GM21717 (cell line): ENCODE measurements around the gene TAF4.
"Not testable (repeated sequence)": the region's sequence is repeated elsewhere in the genome, so short reads cannot be mapped to it uniquely, and the experiment has no call there.

ENCODE experiments used
- ATAC-seq: cut with Tn5 transposase; IDR thresholded peaks from one replicate; pipeline ENCODE4 v1.9.1; 2021; ENCODE audit warnings: mild to moderate bottlenecking, moderate library complexity; ENCODE audit not compliant: unreplicated experiment

The TAF4 gene

DNA sequence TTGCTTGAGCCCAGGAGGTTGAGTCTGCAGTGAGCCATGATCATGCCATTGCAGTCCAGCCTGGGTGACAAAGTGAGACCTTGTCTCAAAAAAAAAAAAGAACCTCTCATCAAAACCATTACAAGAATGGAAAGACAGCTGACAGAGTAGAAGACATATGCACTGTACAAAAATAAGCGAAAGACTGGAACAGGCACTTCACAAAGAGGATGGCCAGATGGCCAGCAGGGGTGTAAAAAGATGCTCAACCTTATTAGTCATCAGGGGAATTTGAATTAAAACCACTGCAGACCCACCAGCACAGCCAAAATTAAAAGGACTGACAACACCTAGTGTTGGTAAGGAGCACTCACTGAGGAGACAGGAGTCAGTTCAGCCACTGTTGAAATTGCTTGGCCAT lies 13.5 kb upstream of the TAF4 start:
- no peak for ATAC-seq

DNA sequence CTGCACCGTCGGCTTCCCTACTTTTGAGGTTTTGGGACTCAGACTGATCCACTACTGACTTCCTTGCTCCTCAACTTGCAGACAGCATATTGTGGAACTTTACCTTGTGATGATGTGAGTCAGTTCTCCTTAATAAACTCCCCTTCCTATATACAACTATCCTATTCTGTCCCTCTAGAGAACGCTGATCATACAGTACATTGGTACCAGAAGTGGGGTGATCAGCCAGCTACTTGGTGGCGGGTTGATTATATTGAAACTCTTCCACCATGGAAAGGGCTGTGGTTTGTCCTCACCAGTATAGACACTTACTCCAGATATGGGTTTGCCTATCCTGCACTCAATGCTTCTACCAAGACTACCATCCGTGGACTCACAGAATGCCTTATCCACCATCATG lies 7.6 kb upstream of the TAF4 start:
- ATAC-seq: no peak

DNA sequence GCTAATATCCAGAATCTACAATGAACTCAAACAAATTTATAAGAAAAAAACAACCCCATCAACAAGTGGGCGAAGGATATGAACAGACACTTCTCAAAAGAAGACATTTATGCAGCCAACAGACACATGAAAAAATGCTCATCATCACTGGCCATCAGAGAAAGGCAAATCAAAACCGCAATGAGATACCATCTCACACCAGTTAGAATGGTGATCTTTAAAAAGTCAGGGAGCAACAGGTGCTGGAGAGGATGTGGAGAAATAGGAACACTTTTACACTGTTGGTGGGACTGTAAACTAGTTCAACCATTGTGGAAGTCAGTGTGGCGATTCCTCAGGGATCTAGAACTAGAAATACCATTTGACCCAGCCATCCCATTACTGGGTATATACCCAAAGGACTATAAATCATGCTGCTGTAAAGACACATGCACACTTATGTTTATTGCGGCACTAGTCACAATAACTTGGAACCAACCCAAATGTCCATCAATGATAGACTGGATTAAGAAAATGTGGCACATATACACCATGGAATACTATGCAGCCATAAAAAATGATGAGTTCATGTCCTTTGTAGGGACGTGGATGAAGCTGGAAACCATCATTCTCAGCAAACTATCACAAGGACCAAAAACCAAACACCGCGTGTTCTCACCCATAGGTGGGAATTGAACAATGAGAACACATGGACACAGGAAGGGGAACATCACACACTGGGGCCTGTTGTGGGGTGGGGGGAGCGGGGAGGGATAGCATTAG lies 6.2 kb upstream of the TAF4 start:
- ATAC-seq: not testable (repeated sequence)

DNA sequence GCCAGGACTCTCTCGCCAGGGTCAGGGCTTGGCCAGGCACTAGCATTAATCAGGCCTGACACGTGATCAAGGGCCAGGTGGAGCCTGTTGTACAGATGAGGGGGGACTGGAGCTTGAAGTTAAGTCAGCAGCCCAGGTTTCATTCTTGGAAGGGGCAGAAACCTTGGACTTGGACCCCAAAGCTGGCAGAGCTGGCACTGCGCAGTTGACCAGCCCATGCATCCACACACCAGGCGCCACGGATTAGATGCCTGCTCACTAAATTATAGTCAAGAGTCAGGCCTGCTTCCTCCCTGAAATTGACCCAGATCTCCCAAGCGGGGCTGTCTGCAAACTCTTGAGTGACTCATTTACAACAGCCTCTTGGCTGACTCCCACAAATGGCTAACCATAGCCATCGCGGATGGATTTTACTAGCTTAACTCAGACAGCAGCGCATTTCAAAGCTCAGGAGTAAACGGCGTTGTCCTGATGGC lies 4.1 kb upstream of the TAF4 start:
- ATAC-seq: no peak

DNA sequence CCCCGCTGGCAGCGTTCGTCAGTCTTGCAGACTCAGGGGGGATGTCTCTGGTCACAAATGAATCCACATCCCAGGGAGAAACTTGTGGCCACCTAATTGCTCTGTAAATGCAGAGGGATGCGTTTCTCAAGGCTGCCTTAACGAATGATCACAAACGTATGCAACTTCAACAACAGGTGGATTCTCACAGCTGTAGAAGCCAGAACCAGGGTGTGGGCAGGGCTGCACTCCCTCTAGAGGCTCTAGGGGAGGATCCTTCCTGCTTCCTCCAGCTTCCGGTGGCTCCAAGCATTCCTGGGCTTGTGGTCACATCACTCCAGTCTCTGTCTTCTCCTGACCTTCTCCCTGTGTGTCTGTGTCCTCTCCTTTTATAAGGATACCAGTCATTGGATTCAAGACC lies 3.3 kb upstream of the TAF4 start:
- ATAC-seq: no peak

GRCh38 chr20:62067547-62068260 lies 2.0 kb upstream of the TAF4 start:
- ATAC-seq: no peak

DNA sequence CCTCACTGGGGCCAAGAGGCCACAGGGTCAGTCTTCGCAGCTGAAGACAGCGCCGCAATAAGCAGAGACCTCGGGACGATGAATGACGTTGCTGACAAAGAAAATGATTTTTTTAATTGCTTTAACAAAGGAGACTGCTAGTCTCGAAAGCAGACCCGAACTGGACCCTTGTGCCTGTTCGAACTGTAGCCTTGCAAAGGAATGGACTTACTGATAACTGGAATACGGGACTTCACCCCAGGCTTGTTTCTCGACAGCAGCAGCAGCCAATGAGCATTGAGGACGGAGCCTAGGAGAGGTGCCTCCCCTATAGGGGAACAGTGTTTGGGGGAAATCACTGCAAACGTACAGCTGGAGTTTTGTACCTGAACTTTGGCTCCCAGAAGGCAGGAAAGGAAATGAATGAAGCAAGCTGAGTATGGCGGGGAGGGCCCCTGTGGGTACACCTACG lies 1.3 kb upstream of the TAF4 start:
- ATAC-seq: no peak

GRCh38 chr20:62066339-62066982 lies 780 bp upstream of the TAF4 start:
- peak; percentile 25 for ATAC-seq

- peak; percentile 16 for ATAC-seq
Measured at GRCh38 chr20:62064770-62065673, 659 bp downstream of the TAF4 start.

DNA sequence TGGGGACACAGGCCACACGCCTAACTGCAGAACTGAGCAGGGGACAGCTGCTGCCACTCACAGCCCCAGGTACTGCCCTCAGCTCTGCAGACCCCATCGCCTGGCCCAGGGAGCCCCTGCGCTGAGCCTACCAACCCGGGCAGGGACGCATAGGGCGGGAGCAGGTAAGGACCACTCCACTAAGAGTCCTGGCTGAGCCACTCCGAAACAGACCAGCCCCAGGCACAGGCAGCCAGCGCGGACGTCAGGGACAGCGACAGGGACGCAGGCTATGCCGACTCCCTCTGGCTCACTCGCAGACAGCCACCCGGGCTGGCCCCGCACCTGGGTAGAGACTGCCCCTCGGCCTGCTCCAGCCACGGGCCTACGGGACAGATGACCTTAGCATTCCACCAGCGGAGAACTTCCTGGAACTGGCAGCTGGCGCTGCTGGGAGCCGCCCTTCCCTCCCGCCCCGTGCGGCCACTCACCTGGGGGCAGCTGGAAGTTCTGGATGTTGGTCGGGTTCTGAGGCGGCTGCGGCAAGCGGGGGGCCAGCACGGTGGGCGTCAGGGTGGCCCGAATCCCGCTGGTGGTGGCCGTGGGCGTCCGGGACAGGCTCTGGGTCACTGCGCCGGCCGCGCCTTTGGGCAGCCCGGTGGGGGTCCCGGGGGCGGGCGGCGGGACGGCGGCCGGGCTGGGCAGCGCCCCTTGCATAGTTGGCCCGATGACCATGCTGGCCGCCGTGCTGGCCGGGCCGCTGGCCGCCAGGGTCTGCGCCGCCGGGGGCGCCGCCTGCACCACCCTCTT lies 1.5 kb downstream of the TAF4 start:
- ATAC-seq: no peak

GRCh38 chr20:62063315-62063980 lies 2.2 kb downstream of the TAF4 start:
- ATAC-seq: no peak

DNA sequence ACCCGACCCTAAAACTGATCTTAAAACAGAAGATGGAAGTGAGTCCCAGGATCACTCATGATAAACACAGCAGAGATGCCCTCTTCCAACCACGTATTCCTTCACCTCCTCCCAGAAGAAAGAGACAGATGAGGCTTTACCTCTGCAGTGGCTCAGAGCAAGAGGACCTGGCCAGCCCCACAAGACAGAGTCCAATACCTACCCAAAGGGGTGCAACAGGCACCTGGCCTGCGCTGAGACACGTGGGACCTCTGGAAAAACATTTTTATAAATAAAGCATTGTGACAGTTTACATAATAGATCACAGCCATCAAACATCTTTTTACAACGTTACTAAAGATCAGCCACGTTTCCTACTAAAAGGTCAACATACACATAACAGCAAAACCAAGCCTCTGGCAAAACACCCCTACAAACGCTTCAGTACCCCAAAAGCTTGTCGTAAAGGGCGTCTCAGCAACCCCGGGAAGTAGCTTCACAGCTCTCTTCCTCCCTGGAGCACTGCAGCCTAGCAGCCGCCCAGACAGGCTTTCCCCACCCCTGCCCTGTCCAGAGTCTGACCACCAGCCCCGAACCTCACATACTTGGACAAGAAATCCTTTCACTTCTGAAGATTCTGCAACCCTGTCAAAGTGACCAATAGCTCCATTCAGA lies 2.9 kb downstream of the TAF4 start:
- ATAC-seq: no peak

GRCh38 chr20:62061851-62062423 lies 3.7 kb downstream of the TAF4 start:
- no peak for ATAC-seq

DNA sequence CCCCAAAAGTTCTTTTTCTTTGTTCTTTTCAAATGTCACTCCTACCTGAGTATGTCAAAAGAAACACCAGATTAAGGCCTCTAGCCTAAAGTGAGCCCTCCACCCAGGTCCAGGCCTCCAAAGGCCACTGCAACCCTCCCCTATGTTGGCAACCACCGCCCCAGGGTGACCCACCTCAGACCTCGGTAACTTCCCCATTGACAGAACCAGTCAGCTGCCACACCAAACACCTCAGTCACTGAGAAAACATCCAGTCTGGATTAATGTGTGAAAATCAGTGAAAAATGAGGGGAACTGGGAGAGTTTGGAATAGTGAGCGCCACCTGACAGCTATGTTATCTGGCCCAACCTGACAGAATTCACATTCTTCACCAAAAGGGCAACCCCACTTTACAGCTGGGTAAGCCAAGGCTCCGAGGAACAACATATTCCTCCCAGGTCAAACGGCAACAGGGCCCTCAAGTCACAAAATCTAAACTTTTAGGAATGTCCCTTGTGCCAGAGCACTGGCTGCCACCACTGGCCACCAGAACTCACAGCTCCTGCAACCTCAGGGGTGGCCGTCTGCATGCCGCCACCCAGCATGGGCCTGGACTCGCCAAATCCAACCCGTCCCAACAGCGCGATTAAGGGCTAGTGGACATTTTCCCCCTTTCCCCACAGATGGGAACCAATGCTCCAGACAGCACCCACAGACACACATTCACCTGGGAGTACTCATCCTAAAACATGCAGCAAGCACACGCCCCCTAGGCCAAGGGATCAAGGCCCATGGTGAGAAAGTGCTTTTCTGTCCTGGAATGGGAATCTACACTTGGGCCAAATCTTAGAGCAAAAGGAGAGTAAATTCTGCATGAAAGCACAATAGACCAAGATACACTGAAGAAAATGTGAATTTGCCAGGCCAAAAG lies 4.8 kb downstream of the TAF4 start:
- ATAC-seq: no peak

- no peak for ATAC-seq
Measured at GRCh38 chr20:62059920-62060630, 5.6 kb downstream of the TAF4 start.

- no peak for ATAC-seq
Measured at GRCh38 chr20:62059401-62059800, 6.3 kb downstream of the TAF4 start.

DNA sequence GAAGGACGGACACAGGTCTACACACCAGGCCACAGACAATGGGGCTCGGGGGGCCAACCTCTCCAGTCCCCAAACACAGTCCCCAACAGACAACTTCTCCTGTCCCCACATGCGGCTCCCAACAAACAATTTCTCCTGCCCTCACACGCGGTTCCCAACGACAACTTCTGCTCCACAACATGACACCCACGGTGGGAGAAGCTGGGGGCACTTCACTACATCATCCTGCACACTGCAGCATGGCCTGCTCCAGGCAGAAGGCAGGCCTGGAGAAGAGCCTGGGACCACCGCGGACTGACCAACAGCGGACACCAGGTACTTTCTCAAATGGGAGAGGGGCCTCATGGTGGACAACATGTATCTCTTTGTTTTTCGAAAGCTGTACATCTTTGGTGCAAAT lies 6.7 kb downstream of the TAF4 start:
- ATAC-seq: no peak
